GM12801 (cell line): ENCODE data around the gene ARHGEF3.

ENCODE experiments used
- TF ChIP-seq, protein P1 (sequence below): IDR thresholded peaks from one replicate; pipeline ENCODE4 v1.5.1; 2011; ENCODE audit warnings: control low read depth; ENCODE audit not compliant: insufficient read length; ENCODE audit errors: extremely low read depth

ARHGEF3 gene

DNA sequence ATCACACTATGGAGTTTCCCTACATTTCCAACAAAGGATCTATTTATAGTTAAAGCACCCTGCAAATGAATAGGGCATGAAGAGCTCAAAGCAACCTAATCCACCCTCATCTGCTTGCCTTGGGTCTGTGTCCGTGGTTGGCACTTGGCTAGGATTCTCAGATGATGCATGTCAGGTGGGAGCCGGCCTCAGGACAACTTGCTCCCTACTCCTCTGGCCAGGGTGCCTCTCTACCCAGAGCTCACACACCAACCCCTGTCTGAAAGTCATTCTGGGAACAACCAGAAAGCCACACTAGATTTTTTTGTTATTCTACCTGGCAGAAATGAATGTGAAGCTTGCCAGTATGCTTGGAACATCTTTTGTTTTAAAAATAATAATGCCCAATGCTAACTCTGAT, 13.2 kb downstream of the ARHGEF3 start:
- TF ChIP-seq, protein P1, sequence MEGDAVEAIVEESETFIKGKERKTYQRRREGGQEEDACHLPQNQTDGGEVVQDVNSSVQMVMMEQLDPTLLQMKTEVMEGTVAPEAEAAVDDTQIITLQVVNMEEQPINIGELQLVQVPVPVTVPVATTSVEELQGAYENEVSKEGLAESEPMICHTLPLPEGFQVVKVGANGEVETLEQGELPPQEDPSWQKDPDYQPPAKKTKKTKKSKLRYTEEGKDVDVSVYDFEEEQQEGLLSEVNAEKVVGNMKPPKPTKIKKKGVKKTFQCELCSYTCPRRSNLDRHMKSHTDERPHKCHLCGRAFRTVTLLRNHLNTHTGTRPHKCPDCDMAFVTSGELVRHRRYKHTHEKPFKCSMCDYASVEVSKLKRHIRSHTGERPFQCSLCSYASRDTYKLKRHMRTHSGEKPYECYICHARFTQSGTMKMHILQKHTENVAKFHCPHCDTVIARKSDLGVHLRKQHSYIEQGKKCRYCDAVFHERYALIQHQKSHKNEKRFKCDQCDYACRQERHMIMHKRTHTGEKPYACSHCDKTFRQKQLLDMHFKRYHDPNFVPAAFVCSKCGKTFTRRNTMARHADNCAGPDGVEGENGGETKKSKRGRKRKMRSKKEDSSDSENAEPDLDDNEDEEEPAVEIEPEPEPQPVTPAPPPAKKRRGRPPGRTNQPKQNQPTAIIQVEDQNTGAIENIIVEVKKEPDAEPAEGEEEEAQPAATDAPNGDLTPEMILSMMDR: no peak

DNA sequence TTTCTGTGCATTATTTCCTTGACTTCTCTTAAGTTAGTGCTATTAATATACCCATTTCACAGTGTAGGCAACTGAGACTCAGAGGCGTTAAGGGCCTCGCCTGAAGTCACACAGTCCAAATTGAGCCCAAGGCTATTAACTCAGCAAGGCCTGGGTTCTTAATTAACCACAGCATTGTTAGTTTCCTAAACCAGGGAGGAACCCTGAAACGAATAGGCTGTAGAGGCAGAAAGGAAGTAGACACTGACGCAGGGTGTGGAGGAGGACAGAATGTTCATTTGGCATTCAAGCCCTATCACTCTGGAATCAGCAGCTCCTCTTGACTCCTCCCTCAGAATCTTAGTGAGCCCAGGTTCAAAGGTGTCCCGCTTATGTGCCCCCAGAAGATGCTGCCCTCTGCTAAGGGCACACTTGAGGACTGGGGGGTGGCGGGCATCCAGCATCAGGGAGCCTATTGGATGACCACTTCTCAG, 13.9 kb downstream of the ARHGEF3 start:
- TF ChIP-seq, protein P1: no peak

DNA sequence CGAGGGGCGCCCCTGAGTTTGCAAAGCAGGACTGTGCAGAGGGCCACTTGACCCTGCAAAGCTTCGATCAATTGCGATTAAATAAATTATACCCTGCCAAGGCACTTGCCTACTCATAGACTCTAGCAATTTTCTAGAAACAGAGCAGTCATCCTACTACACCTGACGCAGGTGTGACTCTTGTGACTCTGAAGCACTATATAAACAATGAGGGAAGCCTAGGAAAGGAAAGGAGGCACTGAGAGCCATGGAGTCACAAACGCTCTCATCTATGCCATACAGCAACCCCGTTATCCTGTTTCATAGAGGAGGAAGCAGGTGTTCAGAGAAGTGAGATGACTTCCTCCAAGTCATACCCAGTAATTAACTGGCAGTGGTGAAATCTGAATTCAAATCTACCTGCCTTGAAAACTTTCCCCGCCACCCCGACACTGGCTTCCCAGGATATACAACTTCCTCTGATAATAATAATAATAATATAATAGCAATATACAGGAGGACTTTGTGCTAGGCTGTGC, 14.4 kb downstream of the ARHGEF3 start:
- TF ChIP-seq, protein P1: no peak

DNA sequence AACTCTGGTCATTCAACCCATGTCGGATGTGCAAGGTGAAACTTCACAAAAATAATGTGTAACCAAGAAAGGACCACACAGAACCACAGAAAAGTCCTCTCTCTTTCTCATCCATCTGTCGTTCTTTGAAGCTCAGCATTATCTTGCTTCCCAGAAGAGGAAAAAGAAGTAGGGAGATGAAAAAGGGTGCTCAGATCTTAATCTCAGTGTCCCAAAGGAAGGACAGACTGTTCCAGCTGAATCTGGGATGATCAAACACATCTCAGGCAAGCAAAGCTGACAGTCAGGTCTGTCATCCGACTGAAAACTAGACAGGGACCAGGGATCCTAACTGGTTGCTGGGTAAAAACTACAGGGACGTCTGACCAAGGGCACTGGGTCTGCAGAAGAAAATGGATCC, 16.2 kb downstream of the ARHGEF3 start:
- TF ChIP-seq, protein P1: no peak

DNA sequence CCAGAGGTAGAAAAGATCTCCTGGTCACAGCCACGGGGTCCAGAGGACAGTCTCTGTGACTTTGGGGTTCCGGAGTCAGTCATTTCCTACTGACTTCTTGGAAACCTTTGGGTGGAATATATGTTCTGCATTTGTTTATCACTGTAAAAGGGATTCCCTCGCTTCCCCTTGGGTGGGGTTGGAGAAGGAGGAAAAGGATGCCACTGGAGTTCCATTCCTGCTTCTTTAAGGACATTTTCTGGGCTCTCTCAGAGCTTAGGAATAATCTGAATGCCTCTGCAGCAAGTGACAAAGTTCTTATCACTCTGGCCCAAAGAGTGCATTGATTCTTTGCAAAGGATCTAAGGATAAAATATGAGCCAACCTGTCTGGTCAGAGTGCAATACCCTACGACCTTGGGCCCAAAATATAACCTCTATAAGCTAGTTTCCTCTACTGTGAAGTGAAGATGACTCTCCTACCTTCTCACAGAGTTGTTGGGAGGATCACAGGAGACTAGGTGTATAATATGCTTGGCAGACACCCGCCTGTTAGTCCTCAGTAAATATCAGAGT, 17.2 kb downstream of the ARHGEF3 start:
- TF ChIP-seq, protein P1: no peak

DNA sequence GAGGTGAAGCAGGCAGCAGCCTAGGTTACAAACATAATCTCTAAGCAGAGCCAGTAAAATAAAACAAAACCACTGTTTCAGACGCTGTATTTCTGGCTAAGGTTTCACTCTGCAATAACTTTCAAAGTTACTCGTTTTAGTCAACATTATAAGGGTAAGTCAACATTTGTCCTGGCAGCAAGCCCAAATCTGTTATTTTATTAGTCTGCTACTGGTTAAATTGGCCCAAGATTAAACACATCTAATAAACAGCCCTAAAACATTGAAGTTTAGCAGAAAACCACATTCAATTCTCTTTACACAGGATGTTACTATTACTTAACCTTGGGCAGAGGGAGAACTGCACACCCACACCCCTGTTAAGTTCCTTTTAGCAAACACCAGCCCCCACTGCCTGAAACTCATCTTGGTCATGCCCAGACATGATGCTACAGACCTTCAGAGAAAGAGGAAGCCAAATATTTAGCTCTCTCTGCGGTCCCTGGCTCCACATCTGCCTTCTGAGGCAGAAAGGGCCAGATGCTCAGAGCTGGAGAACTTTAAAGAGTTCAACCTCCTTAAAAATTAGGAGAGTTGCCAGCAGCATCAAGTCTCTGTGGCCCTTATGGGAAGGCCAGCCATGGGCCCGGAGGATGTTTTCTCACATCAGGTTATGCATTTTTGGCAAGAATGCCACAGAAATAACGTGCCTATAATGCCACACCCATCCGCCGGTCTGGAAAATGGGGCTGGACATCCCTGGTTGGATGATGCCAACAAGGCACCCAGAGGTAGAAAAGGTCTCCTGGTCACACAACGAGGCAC, 17.9 kb downstream of the ARHGEF3 start:
- TF ChIP-seq, protein P1: no peak

DNA sequence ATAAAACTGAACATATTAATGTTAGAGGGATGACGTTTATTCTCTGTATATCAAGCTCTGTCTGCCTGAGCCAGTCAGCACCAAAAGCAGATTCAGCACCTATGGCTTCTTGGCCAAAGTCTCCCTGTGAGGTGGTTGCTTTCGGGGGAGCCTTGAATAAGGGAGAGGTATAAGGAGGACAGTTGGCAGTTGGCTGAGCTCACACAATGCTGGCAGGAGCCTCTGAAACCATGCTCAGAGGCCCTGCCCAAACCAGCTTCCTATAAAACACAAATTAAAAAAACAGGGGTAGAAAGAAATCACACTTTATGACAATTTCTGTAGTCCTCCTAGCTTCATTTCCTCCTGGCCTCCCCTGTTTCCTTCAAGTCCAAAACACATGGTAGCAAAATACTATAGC, 18.8 kb downstream of the ARHGEF3 start:
- TF ChIP-seq, protein P1: no peak
